Renal cortical epithelial cell (primary cell): ENCODE data around the gene OR10D3. TPM values are rescaled to one million over a fixed set of nuclear protein-coding genes. Genes with fewer than 3 reads are reported as not detected.
"Not testable (repeated sequence)": the region's sequence is repeated elsewhere in the genome, so short reads cannot be mapped to it uniquely, and the experiment has no call there.

Source experiments
- DNase-seq: peaks from one replicate; pipeline ENCODE4 v3.0.0-alpha.2; 2011; ENCODE audit warnings: low read depth
- total RNA-seq: library from RNA; depleted of rRNA; stranded (reverse); fragments of >200 nt; gene quantifications from 2 replicates; pipeline ENCODE4 v1.2.3, GENCODE V29; 2014

OR10D3 gene
- total RNA-seq, 1 donor from 2014 or later: not detected

DNA sequence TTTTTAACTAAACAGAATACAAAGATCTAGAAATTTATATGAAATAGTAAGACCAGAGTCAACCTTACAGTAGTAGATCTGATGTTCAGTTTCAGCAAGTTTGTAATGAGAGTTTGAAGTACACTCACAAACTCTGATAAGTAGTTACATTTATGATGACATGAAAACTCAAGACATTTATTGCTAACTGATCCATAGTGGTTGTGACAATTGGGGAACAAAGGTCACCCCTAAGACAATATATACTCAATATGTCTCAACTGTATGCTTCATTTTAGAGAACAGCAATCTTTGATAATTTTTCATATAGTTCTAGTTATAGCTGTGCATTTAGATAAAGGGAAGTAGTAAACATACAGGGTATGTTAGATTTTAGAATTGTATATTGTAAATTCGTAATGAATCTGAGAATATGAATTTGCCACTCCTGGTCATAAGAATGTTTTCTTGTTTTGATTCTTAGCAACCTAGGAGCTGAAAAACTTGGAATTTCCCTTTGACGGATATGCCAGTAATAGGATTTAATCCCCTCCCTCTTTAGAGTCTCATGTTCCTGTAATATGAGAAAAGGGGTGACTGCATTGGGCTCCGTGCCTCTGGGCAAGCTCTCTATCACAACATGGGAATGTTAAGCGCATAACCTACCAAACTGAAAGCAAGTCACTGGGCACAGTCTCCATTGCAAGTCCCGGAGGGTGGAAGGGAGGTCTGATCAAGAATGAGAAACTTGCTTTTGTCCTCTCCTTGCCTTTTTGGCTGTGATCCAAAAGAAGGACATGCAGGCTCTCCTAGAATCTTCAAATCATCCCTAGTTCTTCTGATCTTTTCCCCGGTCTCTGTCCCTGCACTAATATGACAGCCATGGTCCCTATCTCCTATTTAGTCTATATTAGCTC, 11.4 kb downstream of the OR10D3 start:
- DNase-seq: peak; percentile 46

- DNase-seq: peak; percentile 67
Observed at GRCh38 chr11:124195189-124195734, 12.1 kb downstream of the OR10D3 start.

DNA sequence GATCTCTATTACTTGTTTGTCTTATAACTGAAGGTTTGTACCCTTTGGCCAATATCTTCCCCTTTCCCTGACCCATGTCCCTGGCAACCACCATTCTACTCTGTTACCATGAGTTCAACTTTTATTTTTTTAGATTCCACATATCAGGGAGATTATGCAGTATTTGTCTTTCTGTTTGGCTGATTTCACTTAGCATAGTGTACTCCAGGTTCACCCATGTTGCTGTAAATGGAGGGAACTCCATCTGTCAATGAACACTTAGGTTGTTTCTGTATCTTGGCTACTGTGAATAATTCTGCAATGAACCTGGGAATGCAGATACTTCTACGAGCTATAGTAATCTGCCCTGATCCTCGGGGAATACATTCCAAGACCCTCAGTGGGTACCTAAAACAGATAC, 14.9 kb downstream of the OR10D3 start:
- no peak for DNase-seq

- peak; percentile 2 for DNase-seq
Observed at GRCh38 chr11:124198897-124199296, 15.8 kb downstream of the OR10D3 start.

- DNase-seq: peak; percentile 13
Observed at GRCh38 chr11:124199702-124200101, 16.6 kb downstream of the OR10D3 start.

DNA sequence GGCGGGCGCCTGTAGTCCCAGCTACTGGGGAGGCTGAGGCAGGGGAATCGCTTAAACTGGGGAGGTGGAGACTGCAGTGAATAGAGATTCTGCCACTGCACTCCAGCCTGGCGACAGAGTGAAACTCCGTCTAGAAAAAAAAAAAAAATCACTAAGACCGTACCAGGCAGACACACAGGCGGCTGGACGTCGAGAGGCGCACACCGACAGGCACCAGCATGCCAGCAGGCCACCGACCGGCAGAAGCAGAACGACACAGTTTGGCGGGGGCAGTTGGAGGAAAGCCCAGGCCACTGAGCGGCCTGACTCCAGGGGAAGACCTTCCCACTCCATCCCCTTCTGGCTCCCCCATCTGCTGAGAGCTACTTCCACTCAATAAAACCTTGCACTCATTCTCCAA, 17.5 kb downstream of the OR10D3 start:
- no peak for DNase-seq

DNA sequence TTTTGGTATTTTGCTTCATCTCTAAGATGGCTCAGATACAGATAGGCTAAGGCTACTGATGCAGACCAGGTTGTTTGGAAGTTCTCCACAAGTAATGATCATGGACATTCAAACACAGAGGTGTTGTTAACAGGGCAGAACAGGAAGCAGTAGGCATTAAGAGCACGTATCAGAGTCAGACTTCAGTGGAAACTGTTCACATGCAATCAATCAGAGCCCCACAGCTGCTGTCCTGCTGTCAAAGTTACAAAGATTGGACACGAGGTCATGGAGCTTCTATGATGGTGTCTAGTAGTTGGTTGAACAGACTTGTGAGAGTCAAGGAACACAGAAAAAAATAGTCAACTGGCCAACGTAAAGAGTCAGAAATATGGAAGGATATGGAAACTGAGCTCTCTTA, 19.8 kb downstream of the OR10D3 start:
- DNase-seq: no peak

DNA sequence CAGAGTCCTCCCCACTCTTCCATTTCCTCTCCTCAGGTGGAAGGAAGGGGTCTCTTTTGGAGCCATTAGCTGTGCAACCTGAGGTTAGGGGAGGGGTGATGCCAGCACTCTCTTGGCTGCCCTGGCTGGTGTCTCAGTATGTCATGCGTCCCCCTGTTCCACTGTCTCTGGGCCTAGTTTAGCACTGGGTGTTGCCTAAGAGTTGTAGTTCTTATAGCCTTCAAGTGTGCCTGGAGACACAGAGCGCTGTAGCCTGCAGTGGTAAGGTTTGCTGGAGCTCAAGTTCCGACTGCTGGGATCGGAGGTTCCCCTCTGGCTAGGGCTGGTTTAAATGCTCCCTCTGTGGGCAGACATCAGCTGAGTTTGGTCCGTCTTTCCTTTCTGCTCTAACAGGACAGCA, 20.9 kb downstream of the OR10D3 start:
- no peak for DNase-seq

- DNase-seq: no peak
Observed at GRCh38 chr11:124207102-124207792, 24.1 kb downstream of the OR10D3 start.

DNA sequence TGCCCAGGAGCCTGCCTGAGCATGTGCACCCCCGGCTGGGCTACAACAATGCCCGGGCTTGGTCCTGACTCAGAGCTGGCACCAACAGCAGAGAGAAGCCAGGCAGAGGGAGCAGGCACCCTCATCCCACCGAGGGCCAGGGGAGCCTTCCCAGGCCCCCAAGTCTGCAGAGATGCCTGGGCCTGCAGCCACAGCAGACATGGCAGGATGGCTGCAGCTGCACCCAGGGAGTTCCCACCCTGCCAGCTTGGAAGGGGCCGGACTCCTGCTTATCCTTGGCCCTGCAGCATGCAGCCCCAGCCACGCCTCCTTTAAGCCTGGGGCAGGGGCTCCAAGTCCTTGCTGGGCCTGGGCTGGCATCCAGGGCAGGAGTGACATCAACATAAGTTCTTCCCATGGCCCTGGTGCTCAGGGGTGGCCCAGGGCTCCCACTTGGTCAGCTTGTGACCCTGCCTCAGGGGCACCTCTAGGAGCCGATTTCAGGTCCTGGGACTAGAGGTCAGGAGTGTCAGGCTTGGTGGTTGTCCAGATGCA, 26.7 kb downstream of the OR10D3 start:
- DNase-seq: no peak

DNA sequence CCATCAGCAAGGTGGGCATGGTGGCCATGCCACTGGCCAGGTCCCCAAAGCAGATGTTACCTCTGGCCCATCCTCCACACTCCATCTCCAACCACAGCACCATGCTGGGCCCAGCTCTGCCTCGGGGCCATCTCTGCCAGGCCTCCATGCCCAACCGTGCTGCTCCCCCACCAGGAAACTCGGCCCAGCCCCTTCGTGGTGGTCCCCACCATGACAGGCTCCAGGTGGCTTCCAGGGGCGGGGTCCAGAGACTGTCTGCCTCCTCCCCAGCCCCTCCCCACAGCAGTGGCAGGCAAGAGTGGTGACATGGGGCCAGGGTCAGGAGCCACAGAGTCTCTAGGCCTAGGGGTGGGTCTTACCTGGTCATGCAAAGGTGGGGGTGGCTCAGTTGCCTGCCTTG, 27.3 kb downstream of the OR10D3 start:
- no peak for DNase-seq

DNA sequence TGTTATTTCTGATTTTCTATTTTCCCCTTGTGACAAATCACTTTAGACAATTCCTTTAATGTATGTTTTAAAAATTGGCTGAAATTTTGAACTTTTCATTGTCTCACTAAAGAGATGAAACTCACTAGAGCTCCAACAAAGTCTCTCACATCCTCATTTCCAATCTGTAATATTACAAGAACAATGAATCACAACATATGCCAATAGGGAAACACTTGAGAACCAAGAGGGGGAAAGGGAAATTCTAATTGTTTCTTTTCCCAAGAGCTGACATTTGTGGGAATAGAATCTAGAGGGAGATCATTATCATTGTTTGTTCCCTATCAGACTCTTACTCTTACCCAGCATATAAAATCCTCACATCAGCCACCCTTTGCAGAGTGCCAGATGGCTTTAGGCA, 28.2 kb downstream of the OR10D3 start:
- no peak for DNase-seq

DNA sequence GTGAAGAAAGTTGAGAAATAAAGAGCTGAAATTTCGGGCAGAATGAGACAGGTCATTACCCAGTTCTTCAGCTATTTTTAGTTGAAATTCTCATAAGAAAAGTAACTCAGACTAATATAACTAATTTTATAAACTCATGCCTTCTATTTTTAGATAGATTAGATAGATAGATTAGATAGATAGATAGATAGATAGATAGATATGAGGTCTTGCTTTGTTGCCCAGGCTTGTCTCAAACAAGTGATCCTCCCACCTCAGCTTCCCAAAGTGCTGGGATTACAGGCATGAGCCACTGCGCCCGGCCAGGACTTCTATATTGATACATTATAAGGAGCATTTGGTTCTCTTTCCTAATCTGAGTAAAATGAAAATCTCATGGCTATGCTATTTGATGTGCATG, 30.9 kb downstream of the OR10D3 start:
- no peak for DNase-seq

GRCh38 chr11:124219126-124219525, 36.0 kb downstream of the OR10D3 start:
- no peak for DNase-seq

GRCh38 chr11:124222407-124222806, 39.3 kb downstream of the OR10D3 start:
- no peak for DNase-seq

GRCh38 chr11:124224618-124225423, 41.7 kb downstream of the OR10D3 start:
- not testable (repeated sequence) for DNase-seq

GRCh38 chr11:124225471-124225870, 42.3 kb downstream of the OR10D3 start:
- no peak for DNase-seq

- no peak for DNase-seq
Observed at GRCh38 chr11:124233376-124233775, 50.2 kb downstream of the OR10D3 start.
